GM18873 (cell line): ENCODE data around the gene GCKR.
"Not testable (repeated sequence)": the region's sequence is repeated elsewhere in the genome, so short reads cannot be mapped to it uniquely, and the experiment has no call there.

Experiments
- ATAC-seq: cut with Tn5 transposase; IDR thresholded peaks from one replicate; pipeline ENCODE4 v1.9.1; 2021; ENCODE audit warnings: mild to moderate bottlenecking, moderate library complexity, moderate number of reproducible peaks; ENCODE audit not compliant: unreplicated experiment, low FRiP score

GCKR gene

GRCh38 chr2:27507293-27507692, 10.7 kb downstream of the GCKR start:
- ATAC-seq, result no peak

GRCh38 chr2:27509326-27509725, 12.7 kb downstream of the GCKR start:
- ATAC-seq, result no peak

DNA sequence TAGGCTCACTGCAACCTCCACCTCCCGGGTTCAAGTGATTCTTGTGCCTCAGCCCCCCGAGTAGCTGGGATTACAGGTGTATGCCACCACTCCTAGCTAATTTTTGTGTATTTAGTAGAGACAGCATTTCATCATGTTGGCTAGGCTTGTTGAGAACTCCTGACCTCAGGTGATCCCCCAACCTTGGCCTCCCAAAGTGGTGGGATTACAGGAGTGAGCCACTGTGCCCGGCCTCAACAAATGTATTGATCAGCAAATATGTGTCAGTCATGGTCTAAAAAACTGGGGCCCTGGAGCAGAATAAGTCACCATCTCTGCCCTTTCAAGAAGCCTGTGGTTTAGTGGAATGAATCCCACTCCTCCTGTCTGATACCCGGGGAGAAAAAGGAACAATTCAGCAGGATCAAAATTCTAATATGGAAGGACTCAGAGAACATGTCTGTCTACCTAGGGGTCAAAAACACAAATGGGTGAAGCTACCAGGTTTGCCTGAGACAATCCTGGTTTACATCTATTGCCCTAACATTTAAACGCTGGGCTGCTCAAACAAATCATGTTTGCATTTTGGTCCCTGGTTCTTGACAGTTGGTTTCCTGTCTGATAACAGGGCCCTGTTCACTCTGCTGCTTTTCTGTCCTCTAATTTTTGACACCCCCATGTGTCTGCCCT, 21.6 kb downstream of the GCKR start:
- ATAC-seq, result no peak

DNA sequence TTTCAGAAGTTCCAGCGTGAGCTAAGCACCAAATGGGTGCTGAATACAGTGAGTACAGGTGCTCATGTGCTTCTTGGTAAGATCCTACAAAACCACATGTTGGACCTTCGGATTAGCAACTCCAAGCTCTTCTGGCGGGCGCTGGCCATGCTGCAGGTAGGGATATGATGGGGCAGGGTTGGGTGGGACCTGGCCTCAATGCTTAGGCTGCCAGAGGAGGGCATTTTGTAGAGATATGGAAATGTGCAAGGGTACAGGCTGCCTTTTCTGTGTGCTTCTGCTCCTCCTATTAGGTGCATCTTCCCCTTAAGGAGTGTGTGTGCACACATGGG, 22.1 kb downstream of the GCKR start:
- no peak for ATAC-seq

DNA sequence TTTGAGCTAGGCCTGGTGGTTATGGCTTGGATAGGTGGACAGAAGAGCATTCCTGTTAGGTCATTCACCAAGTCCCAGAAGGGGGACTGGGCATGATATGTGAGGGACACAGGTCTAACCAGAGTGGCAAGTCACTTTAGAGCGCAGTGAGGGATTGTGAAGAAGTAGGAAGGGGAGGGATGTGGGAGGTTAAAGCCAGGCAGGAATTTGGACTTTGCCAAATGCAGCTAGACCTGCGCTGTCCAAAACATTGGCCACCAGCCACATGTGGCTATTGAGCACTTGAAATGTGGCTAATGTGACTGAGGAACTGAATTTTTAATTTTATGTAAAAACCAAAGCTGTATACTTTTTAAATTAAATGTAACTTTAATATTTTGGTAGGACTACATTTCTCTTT, 23.7 kb downstream of the GCKR start:
- no peak for ATAC-seq

DNA sequence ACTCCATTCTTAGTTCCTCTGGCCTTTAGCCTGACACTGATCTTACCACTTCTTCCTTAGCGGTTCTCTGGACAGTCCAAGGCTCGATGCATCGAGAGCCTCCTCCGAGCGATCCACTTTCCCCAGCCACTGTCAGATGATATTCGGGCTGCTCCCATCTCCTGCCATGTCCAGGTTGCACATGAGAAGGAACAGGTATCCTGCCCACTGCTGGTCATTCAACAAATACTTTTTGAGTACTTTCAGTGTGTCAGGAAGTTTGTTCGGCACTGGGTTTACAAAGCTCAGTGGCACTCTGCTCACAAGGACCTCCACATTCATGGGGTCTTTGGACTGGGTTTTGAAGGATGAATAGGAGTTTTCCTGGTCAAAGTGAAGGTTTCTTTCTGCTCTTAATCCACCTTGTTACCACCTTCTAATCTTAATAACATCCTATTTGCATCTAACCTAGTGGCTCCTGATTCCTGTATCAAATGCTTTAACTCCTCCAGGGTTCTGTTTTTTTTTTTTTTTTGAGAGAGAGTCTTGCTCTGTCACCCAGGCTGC, 25.8 kb downstream of the GCKR start:
- ATAC-seq, result no peak

- no peak for ATAC-seq
Observed at GRCh38 chr2:27527182-27527581, 30.5 kb downstream of the GCKR start.

GRCh38 chr2:27531983-27532382, 35.3 kb downstream of the GCKR start:
- no peak for ATAC-seq

GRCh38 chr2:27537287-27537686, 40.6 kb downstream of the GCKR start:
- ATAC-seq, result no peak

DNA sequence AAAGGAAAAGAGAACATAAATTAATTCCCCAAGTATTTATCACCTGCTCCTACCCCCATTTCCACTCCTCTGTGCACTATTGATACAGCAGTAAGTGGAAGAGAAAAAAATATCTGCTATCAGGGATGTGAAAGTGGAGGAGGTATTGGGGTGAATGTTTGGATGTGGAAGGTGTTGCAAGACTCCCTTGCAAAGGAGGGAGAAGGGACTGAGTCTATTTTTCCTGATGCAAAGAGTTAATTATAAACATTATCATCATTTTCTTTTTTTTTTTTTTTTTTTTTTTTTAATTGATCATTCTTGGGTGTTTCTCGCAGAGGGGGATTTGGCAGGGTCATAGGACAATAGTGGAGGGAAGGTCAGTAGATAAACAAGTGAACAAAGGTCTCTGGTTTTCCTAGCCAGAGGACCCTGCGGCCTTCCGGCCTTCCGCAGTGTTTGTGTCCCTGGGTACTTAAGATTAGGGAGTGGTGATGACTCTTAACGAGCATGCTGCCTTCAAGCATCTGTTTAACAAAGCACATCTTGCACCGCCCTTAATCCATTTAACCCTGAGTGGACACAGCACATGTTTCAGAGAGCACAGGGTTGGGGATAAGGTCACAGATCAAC, 42.3 kb downstream of the GCKR start:
- ATAC-seq, result not testable (repeated sequence)

DNA sequence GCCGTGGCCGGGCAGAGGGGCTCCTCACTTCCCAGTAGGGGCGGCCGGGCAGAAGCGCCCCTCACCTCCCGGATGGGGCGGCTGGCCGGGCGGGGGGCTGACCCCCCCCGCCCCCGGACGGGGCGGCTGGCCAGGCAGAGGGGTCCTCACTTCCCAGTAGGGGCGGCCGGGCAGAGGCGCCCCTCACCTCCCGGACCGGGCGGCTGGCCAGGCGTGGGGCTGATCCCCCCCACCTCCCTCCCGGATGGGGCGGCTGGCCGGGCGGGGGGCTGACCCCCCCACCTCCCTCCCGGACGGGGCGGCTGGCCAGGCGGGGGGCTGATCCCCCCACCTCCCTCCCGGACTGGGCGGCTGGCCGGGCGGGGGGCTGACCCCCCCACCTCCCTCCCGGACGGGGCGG, 43.0 kb downstream of the GCKR start:
- ATAC-seq, result not testable (repeated sequence)

DNA sequence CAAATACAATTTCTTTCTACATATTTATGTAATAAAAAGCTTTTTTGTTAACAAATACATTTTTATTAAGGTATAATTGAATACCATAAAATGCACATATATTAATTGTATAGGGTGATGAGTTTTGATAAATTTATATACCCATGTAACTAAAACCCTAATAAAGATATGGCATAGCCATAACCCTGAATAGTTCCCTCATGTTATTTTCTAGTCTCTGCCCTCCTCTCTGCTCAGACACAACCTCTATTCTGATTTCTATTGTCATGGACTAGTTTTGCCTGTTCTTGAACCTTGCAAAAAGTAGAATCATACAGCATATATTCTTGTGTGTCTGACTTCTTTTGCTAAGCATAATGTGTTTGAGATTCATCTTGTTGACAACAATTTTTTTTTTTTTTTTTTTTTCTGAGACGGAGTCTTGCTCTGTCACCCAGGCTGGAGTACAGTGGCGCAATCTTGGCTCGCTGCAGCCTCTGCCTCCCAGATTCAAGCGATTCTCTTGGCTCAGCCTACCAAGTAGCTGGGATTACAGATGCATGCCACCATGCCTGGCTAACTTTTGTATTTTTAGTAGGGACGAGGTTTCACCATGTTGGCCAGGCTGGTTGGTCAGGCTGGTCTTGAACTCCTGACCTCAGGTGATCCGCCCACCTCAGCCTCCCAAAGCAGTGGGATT, 47.6 kb downstream of the GCKR start:
- ATAC-seq, result no peak

GRCh38 chr2:27545348-27546141, 48.9 kb downstream of the GCKR start:
- ATAC-seq, result no peak

GRCh38 chr2:27549303-27549702, 52.7 kb downstream of the GCKR start:
- no peak for ATAC-seq

DNA sequence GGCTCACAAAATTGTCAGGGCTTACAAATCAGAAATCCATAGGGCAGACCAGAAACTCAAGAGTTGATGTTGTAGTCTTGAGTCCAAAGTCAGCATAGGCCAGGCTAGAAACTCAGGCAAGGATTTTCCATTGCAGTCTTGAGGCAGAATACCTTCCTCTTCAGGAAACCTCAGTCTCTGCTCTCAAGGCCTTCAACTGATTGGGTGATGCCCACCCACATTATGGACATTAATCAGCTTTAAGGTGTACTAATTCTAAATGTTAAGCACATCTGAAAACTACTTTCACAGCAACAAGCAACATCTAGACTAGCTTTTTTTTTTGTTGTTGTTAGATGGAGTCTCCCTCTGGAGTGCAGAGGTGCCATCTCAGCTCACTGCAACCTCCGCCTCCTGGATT, 54.9 kb downstream of the GCKR start:
- no peak for ATAC-seq

GRCh38 chr2:27552941-27553340, 56.3 kb downstream of the GCKR start:
- ATAC-seq, result no peak

DNA sequence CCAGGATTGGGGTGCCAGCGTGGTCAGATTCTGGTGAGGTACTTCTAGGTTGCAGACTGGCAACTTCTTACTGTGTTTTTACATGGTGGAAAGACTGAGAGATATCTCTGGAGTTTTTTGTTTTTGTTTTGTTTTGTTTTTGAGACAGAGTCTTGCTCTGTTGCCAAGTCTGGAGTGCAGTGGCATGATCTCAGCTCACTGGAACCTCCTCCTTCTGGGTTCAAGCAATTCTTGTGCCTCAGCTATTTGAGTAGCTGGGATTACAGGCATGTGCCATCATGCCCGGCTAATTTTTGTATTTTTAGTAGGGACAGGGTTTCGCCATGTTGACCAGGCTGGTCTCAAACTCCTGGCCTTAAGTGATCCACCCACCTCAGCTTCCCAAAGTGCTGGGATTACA, 57.8 kb downstream of the GCKR start:
- ATAC-seq, result not testable (repeated sequence)

DNA sequence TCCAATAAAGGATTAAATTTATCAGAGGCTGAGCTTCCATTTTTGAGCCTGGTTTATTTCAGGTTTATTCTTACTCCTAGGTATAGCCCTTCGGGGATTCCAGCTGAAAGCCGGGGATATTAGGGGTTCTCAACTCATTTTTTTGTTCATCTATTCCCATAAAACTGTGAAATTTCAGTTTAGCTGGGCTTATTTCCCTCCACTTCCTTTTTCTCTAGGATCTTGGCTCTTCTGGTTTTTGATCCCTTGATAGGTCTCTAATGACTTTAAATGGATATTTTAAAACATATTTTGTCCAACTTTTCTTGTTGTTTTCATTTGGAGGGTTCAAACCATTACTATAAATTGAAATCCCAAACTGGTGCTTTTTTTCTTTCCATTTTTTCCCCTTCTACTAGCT, 62.6 kb downstream of the GCKR start:
- no peak for ATAC-seq

DNA sequence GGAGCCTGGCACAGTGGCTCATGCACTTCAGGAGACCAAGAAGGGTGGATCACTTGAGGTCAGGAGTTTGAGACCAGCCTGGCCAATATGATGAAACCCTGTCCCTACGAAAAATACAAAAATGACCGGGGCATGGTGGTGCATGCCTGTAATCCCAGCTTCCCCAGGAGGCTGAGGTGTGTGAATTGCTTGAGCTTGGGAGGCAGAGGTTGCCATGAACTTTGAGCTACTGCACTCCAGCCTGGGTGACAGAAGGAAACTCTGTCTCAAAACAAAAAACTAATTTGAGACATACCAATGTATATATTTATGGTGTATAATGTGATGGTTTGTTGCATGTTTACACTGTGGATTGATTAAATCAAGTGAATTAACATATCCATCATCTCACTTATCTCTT, 64.4 kb downstream of the GCKR start:
- no peak for ATAC-seq

- no peak for ATAC-seq
Observed at GRCh38 chr2:27566628-27567027, 70.0 kb downstream of the GCKR start.

DNA sequence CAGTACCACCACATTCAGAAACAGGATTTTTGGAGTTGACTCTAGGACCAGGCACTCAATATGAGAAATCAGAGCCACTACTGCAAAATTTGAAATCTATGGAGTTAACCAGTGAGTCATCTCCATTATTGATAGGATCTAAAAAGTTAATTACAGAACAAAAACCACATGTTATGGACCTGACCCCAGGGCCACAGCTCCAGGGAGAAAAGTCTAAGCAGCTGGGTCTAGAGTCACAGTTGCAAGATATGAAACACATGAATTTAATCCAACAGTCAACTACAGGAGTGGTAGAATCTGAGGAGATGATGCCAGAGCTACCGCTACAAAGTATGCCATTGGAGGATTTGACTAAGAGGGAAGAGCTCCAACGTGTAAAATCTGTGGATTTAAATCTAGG, 72.8 kb downstream of the GCKR start:
- ATAC-seq, result no peak
